ENCODE data around the gene BACH2. TPM values are rescaled to one million over a fixed set of nuclear protein-coding genes. Genes with fewer than 3 reads are reported as not detected.
A peak's percentile ranks its signal among the peaks of the same experiment; 100 is the strongest.
"Not testable (repeated sequence)": the region's sequence is repeated elsewhere in the genome, so short reads cannot be mapped to it uniquely, and the experiment has no call there.

Gene BACH2
- total RNA-seq, 1 experiment from 2014 or later, result 0.06 TPM

DNA sequence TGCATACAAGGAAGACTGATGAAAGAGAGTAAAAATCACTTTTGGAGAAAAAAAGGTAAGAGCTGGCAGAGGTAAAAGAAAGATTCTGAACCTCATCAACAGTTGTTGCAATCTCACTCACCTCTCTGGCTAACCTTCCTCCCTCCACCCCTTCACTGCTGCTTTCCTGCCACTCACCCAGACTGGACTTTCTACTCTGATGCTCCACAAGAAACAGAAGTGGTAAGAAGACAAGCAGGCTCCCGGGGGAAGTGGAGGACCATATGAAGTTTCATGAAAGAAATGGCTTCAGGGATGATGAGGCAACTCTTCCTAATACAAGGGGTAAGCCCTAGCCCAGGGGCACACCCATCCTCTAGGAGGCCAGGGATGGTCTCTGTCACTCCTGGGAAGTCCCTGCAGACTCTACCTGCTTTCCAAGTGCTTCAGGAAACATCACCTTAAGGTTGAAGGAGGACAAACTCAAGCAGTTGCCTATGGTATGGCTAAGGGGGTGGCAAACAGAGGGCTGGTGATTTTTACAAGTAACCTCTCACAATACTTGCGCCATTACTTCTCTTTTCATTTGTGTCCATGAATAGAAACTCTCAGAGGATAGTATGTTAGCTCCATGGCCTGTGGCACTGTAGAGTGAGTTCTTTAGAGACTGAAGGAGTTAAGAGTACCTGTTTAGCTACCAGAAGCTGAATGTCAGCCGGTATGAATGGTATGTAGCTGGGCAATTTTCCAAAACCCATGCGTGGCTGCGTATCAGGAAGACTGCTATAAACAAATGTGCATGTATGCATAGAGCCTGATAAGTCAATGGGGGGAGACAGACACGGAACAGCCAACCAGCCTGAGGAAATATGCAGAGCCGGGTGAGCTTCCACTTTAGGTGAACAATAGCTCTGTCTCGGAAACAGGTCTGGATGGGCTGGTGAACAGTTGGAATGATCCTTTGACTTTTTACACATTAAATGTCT lies 112.0 kb downstream of the BACH2 start:
- DNase-seq (ENCODE audit: low read depth), result no peak

DNA sequence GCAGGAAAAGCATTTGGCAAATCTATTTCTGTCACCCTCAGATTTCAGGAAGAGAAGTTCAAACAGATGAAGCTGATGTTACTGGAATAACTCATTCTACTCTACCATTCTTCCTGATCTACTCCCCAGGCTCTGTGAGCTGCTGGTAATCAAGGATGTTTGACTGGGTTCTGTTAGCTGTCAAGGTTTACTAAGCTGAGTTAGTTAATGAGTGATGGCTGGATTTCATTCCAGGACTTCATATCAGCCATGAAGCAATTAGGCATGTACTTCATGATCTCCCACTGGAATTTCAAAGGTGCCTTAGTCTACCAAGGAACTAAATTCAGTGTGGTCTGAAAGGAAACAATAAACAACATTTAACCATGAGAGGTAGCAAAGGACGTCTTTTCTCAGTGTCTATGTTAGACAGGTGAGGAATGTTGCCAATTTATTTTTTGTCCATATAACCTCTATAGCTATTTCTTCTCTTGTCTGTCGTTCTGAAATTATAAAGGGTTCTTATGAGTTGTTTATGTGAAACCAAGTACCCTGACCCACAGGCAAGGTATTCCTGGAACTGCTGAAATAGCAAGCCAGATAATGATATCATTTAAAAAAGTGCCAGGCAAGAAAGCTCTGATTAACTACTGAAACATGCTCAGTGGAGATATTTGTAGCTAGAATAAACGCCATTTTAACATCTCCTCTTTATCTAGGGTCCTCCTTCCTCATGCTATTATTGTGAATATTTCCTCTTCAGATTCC lies 112.9 kb downstream of the BACH2 start:
- DNase-seq (ENCODE audit: low read depth), result no peak

DNA sequence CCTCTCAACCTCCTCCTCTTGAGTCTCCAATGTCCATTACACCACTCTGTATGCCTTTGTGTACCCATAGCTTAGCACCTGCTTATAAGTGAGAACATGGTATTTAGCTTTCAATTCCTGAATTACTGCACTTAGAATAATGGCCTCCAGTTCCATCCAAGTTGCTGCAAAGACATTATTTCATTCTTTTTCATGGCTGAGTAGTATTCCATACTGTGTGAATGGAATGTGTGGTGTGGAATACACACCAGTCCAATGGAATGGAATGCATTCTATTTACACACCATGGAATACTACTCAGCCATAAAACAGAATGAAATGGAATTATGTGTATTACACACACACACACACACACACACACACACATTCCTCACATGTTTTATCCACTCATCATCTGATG lies 116.1 kb downstream of the BACH2 start:
- DNase-seq (ENCODE audit: low read depth), result no peak

GRCh38 chr6:90179190-90180169 lies 117.2 kb downstream of the BACH2 start:
- DNase-seq (ENCODE audit: low read depth), result peak; percentile 13

- DNase-seq (ENCODE audit: low read depth), result peak; percentile 46
These were observed 118.2 kb downstream of the BACH2 start for GRCh38 chr6:90178384-90178855.

GRCh38 chr6:90177544-90178383 lies 118.9 kb downstream of the BACH2 start:
- no peak for DNase-seq (ENCODE audit: low read depth)

DNA sequence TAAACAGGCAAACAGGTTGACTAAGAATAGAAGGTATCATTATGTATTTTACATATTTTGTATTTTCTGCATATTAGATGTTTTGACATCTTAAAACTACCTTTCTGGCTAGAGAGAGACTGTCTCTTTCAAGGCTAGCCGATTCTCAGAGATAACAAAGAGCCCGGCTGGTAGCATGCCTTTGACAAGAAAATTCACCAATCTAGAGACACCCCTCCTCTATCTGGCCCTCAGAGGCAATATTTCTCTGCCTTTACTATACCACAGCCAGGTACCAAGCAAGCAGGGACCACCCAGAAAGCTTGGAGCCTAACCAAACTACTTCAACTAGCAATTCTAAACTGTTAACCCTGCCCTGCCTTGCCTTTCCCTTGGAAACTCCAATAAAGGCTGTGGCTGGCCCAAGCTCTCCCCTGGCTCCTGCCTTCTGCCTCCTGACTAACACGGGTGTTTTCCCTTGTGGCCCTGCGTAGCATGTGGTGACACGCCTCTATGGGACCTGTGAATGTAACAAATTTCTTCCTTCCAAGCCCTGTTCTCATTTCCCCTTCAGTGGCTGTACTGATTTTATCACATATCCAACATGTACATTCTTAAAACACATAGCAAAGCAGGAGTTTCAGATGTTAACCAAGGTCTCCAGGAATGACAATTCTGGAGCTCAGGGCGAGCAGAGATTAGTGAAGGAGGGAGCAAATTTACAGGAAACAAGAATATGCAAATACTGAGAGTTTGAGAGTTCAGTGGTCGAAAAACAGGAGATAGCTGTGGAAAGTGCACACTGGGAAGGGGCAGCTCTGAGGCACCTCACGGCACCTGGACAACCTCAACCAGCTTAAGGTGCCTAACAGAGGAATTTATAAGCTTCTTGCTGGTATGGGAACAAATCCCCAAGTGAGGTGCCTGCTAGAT lies 120.8 kb downstream of the BACH2 start:
- no peak for DNase-seq (ENCODE audit: low read depth)

GRCh38 chr6:90173262-90173925 lies 123.2 kb downstream of the BACH2 start:
- DNase-seq (ENCODE audit: low read depth), result no peak

DNA sequence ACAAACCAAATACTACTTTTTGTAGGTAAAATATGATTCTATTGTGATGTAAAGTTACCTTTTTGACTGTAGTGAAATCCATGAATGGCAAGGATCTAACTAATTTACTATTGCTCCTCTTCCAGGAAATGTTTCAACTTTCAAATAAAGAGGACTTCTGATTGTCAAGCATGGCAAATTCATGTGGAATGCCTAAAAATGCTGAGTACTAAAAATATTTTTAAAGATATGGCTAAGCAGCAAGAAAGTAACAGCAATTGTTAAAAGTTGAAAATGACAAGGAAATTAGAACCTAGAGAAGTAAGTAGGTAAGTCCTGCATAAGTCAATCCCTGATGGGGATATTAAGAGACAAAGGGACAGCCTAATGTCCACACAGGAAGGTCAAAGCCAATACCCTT lies 126.0 kb downstream of the BACH2 start:
- DNase-seq (ENCODE audit: low read depth), result no peak

- DNase-seq (ENCODE audit: low read depth), result no peak
These were observed 127.3 kb downstream of the BACH2 start for GRCh38 chr6:90169374-90169773.

DNA sequence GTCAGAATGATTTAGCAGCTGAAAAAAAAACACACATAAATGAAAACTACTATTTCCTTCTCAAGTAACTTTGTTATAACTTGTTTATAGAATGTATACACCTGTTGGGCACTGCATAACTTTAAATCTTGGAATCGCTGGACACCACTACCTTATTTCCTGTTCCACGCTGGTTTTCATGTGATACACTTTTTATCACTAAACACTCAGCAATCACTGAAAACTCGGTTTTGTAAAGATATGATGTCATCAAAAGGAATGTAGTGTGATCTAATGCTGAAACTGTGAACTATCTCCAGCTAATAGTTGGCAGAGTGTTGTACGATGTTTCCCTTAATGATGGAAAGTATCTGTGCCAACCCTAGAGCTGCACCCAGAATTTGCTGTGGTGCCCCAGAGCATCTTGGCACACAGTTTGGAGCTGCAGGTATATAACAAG lies 127.9 kb downstream of the BACH2 start:
- DNase-seq (ENCODE audit: low read depth), result peak; percentile 5

DNA sequence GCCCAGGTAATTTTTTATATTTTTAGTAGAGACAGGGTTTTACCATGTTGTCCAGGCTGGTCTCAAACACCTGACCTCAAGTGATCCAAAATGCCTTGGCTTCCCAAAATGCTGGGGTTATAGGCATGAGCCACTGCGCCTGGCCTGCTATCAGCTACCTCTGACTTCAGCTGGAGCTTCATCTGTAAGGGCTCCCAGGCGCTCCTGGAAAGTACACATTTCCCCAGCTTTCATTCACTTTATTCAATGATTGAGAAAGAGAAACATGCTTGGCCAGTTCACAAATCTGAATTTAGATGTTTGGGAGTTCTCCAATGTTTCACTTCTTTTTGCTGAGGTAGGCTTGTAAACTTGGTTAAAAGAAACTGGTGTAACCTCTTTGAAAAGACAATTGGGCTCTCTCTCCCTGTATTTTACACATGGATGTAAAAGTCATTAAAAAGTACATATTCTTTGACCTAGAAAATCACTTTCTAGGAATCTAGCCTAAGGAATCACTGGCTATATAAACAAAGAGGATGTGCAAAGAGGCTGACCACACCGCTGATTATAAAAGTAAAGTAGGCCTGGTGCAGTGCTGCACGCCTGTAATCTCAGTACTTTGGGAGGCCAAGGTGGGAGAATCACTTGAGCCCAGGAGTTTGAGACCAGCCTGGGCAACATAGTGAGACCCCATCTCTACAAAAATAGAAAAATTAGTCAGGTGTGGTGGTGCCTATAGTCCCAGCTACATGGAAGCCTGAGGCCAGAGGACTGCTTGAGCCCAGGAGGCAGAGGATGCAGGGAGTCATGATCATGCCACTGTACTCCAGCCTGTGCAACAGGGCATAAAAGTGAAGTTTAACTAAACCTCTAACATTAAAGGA lies 128.9 kb downstream of the BACH2 start:
- DNase-seq (ENCODE audit: low read depth), result no peak

DNA sequence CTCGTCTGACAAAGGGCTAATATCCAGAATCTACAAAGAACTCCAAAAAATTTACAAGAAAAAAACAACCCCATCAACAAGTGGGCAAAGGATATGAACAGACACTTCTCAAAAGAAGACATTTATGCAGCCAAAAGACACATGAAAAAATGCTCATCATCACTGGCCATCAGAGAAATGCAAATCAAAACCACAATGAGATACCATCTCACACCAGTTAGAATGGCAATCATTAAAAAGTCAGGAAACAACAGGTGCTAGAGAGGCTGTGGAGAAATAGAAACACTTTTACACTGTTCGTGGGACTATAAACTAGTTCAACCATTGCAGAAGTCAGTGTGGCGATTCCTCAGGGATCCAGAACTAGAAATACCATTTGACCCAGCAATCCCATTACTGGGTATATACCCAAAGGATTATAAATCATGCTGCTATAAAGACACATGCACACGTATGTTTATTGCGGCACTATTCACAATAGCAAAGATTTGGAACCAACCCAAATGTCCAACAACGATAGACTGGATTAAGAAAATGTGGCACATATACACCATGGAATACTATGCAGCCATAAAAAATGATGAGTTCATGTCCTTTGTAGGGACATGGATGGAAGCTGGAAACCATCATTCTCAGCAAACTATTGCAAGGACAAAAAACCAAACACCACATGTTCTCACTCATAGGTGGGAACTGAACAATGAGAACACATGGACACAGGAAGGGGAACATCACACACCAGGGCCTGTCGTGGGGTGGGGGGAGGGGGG lies 130.3 kb downstream of the BACH2 start:
- not testable (repeated sequence) for DNase-seq (ENCODE audit: low read depth)

DNA sequence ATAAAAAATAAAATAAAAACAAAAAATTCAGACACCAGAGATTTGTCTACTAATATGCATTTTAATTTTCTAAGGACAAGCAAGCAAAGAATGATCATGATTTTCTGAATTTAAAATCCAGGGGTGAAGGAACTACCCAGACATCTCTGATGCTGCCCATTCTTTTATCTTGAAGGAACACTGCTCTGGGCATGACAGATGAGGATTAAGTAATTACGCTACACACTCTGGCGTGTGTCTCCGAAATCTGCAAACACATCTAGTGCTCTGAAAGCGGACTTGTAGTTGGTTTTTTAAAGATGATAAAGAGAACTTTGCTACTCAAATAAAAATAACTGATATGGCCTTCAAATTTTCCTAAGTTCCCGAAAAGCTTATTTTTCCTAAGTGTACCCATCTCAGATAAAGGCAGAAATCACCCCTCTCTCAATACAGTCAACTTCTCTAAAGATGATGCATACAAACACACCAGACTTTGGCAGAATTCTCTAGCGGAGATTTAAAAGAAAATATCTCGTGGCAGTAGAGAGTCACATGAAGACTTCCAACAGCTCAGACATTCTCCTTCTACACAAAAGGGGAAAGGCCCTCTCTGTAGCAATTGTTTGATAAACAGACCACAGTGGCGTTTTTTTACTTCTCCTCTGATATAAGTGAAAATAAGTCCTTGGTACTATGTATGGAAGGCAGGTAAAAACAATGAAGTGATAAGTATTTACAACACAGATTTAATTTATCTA lies 133.8 kb downstream of the BACH2 start:
- DNase-seq (ENCODE audit: low read depth), result no peak

GRCh38 chr6:90160013-90160412 lies 136.6 kb downstream of the BACH2 start:
- no peak for DNase-seq (ENCODE audit: low read depth)

- DNase-seq (ENCODE audit: low read depth), result no peak
These were observed 137.2 kb downstream of the BACH2 start for GRCh38 chr6:90159452-90159851.
